Lung (tissue), 12 donors: ENCODE data around the gene SCNN1B. TPM values are rescaled to one million over a fixed set of nuclear protein-coding genes. Genes with fewer than 3 reads are reported as not detected.
"Not testable (repeated sequence)": the region's sequence is repeated elsewhere in the genome, so short reads cannot be mapped to it uniquely, and the experiment has no call there.

ENCODE experiments used
- ATAC-seq: fragments of 200-7000 bp; cut with Tn5 transposase; one replicate; pipeline ENCODE4 v1.9.1; 2020; ENCODE audit warnings: moderate number of reproducible peaks; ENCODE audit not compliant: insufficient read depth, low FRiP score
- DNase-seq, 3 donors: peaks; one replicate each; pipeline ENCODE4 v3.0.0-alpha.2; 2013 to 2017
- H3K27ac ChIP-seq, 2 donors: one replicate each; pipeline ENCODE4 v1.5.1; 2013; ENCODE audit warnings: mild to moderate bottlenecking in 2 of 2, moderate library complexity in 2 of 2, control low read depth in 1 of 2, inconsistent platforms in 1 of 2, low read depth in 1 of 2, low read length in 1 of 2
- H3K27me3 ChIP-seq, 3 donors: one replicate each; pipeline ENCODE4 v1.5.1; 2013; ENCODE audit warnings: low read length in 2 of 3; ENCODE audit not compliant: control insufficient read depth in 3 of 3, insufficient read depth in 3 of 3
- H3K36me3 ChIP-seq, 4 donors: one replicate each; pipeline ENCODE4 v1.5.1; 2013; ENCODE audit warnings: low read length in 4 of 4, mild to moderate bottlenecking in 1 of 4, moderate library complexity in 1 of 4; ENCODE audit not compliant: control insufficient read depth in 4 of 4, insufficient read depth in 4 of 4
- H3K4me1 ChIP-seq, 5 donors: one replicate each; pipeline ENCODE4 v1.5.1; 2013; ENCODE audit warnings: low read length in 5 of 5, mild to moderate bottlenecking in 2 of 5, moderate library complexity in 1 of 5; ENCODE audit not compliant: control insufficient read depth in 5 of 5, insufficient read depth in 5 of 5
- H3K4me3 ChIP-seq: one replicate; pipeline ENCODE4 v1.5.1; 2013; ENCODE audit warnings: mild to moderate bottlenecking, control low read depth, moderate library complexity
- H3K9ac ChIP-seq, 2 donors: one replicate each; pipeline ENCODE4 v1.5.1; 2013; ENCODE audit warnings: low read length in 2 of 2, control low read depth in 1 of 2; ENCODE audit not compliant: insufficient read depth in 1 of 2
- H3K9me3 ChIP-seq, 4 donors: one replicate each; pipeline ENCODE4 v1.5.1; 2013; ENCODE audit warnings: low read length in 3 of 4, mild to moderate bottlenecking in 1 of 4, moderate library complexity in 1 of 4; ENCODE audit not compliant: control insufficient read depth in 4 of 4, insufficient read depth in 3 of 4
- WGBS, 2 donors: extraction: QIAGEN DNeasy Blood & Tissue Kit; methylation state at CpG; one replicate each; pipeline ENCODE4 v1.1.7; 2013; 5-methylcytosine and 5-hydroxymethylcytosine counted together
- polyA plus RNA-seq, 2 donors: library from polyadenylated mRNA; stranded (reverse); fragments of 200-250 nt; gene quantifications; one replicate each; pipeline ENCODE4 v1.2.1, GENCODE V29; 2013
- total RNA-seq, 2 donors: library from RNA; depleted of rRNA in 1 of 2; stranded (reverse); fragments of >200 nt in 1 of 2; gene quantifications; one replicate each; pipeline ENCODE4 v1.2.1, GENCODE V29; 2014 to 2021
- TF ChIP-seq, protein P1 (sequence below): IDR thresholded peaks from 2 replicates; pipeline ENCODE4 v1.5.1; 2012; ENCODE audit warnings: mild to moderate bottlenecking; ENCODE audit errors: control extremely low read depth, extremely low read depth
- donor health status: control.
- donor health status: control.
- donor health status: Bipolar disorder and iron deficiency.
- donor health status: healthy.
- donor health status: DM: yes; HTN: yes; CAD: no.

The SCNN1B gene
- total and polyA plus RNA-seq, 4 donors, result 16.4 to 58.7 (median 41.3) TPM

DNA sequence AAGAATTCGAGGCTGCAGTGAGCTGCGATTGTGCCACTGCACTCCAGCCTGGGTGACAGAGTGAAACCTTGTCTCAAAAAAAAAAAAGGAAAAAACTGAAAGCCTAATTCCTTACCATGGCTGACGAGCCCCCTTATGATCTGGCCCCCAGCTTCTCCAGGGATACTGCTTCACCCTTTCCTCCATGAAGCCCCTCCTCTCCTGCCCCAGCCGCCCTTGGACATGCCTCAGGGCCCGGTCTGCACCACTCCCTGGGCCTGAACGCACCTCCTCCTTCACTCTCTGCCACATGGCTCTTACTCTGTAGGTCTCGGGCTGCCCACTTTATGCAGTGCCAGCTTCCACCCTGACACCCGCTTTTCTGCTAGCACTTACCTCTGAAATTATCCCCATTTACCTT is 85.6 kb downstream of the SCNN1B start:
- WGBS, 2 donors, result 93 to 94% methylated on average over 8 of the region's 8 CpGs
- Histone ChIP-seq H3K9me3 (no peaks in the 10 kb centered on the region), H3K27ac (no peak overlapping the region), H3K9ac (no peak overlapping the region), H3K36me3 (peaks cover 8 to 28% (median 22%) of the 10 kb centered on the region in 4 donors), H3K4me3 (no peak overlapping the region), H3K4me1 (peaks cover 0 to 6% (median 0%) of the 10 kb centered on the region in 5 donors), H3K27me3 (no peaks in the 10 kb centered on the region)
- ATAC-seq (no peak), DNase-seq (no peak)
- TF ChIP-seq, protein P1, sequence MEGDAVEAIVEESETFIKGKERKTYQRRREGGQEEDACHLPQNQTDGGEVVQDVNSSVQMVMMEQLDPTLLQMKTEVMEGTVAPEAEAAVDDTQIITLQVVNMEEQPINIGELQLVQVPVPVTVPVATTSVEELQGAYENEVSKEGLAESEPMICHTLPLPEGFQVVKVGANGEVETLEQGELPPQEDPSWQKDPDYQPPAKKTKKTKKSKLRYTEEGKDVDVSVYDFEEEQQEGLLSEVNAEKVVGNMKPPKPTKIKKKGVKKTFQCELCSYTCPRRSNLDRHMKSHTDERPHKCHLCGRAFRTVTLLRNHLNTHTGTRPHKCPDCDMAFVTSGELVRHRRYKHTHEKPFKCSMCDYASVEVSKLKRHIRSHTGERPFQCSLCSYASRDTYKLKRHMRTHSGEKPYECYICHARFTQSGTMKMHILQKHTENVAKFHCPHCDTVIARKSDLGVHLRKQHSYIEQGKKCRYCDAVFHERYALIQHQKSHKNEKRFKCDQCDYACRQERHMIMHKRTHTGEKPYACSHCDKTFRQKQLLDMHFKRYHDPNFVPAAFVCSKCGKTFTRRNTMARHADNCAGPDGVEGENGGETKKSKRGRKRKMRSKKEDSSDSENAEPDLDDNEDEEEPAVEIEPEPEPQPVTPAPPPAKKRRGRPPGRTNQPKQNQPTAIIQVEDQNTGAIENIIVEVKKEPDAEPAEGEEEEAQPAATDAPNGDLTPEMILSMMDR, result no peak

DNA sequence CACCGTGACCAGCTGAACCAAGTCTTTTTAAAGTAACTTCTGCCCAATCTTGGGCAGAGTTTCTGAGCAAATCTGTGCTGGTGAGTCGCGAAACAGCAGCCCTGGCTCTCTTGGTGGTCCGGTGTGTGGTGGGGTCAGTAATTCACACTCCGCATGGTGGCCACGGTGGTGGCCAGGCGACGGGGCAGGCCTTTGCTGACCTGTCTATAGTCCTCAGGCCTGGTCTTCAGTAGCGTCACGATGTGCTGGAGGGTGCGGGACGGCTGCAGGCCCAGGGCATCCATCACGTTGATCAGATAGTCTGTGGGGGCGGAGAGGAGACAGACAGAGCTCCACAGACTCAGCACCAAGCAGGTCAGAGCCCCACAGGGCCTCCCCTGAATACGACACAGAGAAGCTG is 86.7 kb downstream of the SCNN1B start:
- no peaks in the 10 kb centered on the region for H3K27me3 ChIP-seq
- no peak overlapping the region for H3K27ac ChIP-seq
- H3K9me3 ChIP-seq, result no peaks in the 10 kb centered on the region
- H3K36me3 ChIP-seq, result peaks cover 8 to 28% (median 22%) of the 10 kb centered on the region in 4 donors
- no peak for ATAC-seq
- WGBS, 2 donors, result 91 to 94% methylated on average over 15 of the region's 15 CpGs
- H3K9ac ChIP-seq, result no peak overlapping the region
- no peak overlapping the region for H3K4me3 ChIP-seq
- TF ChIP-seq, protein P1, result no peak
- no peak for DNase-seq
- peaks cover 0 to 6% (median 0%) of the 10 kb centered on the region in 5 donors for H3K4me1 ChIP-seq

DNA sequence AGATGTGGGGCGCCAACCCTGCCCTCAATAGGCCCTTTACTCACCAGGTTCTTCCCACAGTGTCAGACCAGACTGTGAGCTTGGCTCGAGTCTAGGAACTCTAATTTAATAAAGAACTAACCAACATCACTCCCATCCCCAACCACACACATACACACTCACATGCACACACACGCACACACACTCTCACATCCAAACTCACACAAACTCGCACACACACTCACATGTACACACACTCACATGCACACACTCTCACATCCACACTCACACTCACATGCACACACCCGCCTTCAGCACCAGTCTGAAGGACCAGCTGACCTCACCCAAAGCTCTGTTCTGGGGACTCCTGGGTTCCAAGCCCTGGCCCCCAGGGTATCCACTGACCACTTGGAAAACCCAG is 87.1 kb downstream of the SCNN1B start:
- peaks cover 0 to 6% (median 0%) of the 10 kb centered on the region in 5 donors for H3K4me1 ChIP-seq
- no peak overlapping the region for H3K9ac ChIP-seq
- ATAC-seq, result no peak
- H3K4me3 ChIP-seq, result no peak overlapping the region
- H3K27me3 ChIP-seq, result no peaks in the 10 kb centered on the region
- no peak for DNase-seq
- no peaks in the 10 kb centered on the region for H3K9me3 ChIP-seq
- 95 to 97% methylated on average over 5 of the region's 5 CpGs for WGBS, 2 donors
- TF ChIP-seq, protein P1, result no peak
- H3K36me3 ChIP-seq, result peaks cover 8 to 28% (median 22%) of the 10 kb centered on the region in 4 donors
- H3K27ac ChIP-seq, result no peak overlapping the region

DNA sequence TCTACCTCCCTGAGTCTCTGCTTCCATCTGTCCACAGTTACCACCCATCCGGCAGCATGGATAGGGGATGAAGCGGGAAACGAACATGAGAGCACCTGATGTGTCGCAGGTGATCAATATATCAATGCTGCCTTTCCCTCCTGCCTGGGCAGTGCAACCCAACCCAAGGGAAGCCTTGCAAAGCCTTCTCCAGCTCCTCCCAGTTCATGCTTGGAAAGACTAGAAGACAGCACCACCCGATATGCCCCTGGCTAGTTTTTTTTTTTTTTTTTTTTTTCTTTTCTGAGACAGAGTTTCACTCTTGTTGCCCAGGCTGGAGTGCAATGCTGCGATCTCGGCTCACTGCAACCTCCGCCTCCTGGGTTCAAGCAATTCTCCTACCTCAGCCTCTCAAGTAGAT is 87.8 kb downstream of the SCNN1B start:
- H3K9me3 ChIP-seq, H3K4me3 ChIP-seq, H3K9ac ChIP-seq, H3K27me3 ChIP-seq, H3K27ac ChIP-seq, H3K4me1 ChIP-seq, DNase-seq, ATAC-seq: not testable (repeated sequence)
- peaks cover 8 to 28% (median 23%) of the 10 kb centered on the region in 4 donors for H3K36me3 ChIP-seq
- WGBS, 2 donors, result 97 to 98% methylated on average over 8 of the region's 8 CpGs
